Mesenchymal stem cell (in vitro differentiated cells and primary cell): ENCODE measurements around the gene TSEN54.

Experiments
- DNase-seq: peaks from one replicate; pipeline ENCODE4 v3.0.0-alpha.2; 2013
- H2AFZ ChIP-seq: one replicate; pipeline ENCODE4 v1.6.1; 2013; ENCODE audit warnings: low read depth, mild to moderate bottlenecking, control low read depth, inconsistent platforms, low read length, moderate library complexity
- H2AK5ac ChIP-seq: 2 replicates; pipeline ENCODE4 v1.6.1; 2013; ENCODE audit warnings: low read length, moderate library complexity, mild to moderate bottlenecking, inconsistent platforms; ENCODE audit not compliant: severe bottlenecking
- H2BK120ac ChIP-seq: one replicate; pipeline ENCODE4 v1.6.1; 2013; ENCODE audit warnings: low read depth, mild to moderate bottlenecking, inconsistent platforms, low read length, moderate library complexity
- H2BK12ac ChIP-seq, 2 experiments: one replicate each; pipeline ENCODE4 v1.6.1; 2013; ENCODE audit warnings: inconsistent platforms in 2 of 2, low read length in 2 of 2, mild to moderate bottlenecking in 2 of 2, moderate library complexity in 2 of 2, control low read depth in 1 of 2
- H2BK15ac ChIP-seq: one replicate; pipeline ENCODE4 v1.6.1; 2013; ENCODE audit warnings: mild to moderate bottlenecking, low read depth, inconsistent platforms; ENCODE audit not compliant: poor library complexity, severe bottlenecking
- H2BK5ac ChIP-seq: 2 replicates; pipeline ENCODE4 v1.6.1; 2013; ENCODE audit warnings: low read depth, mild to moderate bottlenecking, low read length, control low read depth, inconsistent platforms; ENCODE audit not compliant: poor library complexity, severe bottlenecking
- H3K14ac ChIP-seq, 2 experiments: one replicate each; pipeline ENCODE4 v1.6.1; 2013; ENCODE audit warnings: inconsistent platforms in 2 of 2, low read length in 2 of 2, control low read depth in 1 of 2, mild to moderate bottlenecking in 1 of 2, moderate library complexity in 1 of 2
- H3K18ac ChIP-seq, 2 experiments: one replicate each; pipeline ENCODE4 v1.6.1; 2013; ENCODE audit warnings: inconsistent platforms in 2 of 2, low read length in 2 of 2, control low read depth in 1 of 2, low read depth in 1 of 2, mild to moderate bottlenecking in 1 of 2
- H3K23ac ChIP-seq, 2 experiments: one replicate each; pipeline ENCODE4 v1.6.1; 2013; ENCODE audit warnings: inconsistent platforms in 2 of 2, low read length in 2 of 2, mild to moderate bottlenecking in 2 of 2, moderate library complexity in 2 of 2, control low read depth in 1 of 2
- H3K27ac ChIP-seq: 2 replicates; pipeline ENCODE4 v1.5.1; 2013; ENCODE audit warnings: mild to moderate bottlenecking, moderate library complexity, low read length, control low read depth, inconsistent platforms; ENCODE audit not compliant: poor library complexity, severe bottlenecking
- H3K27me3 ChIP-seq, 2 experiments: 2 replicates each; pipeline versions ENCODE4 v1.6.1 to v1.7.0; 2013; ENCODE audit warnings: low read length in 2 of 2, mild to moderate bottlenecking in 2 of 2, moderate library complexity in 2 of 2, control low read depth in 1 of 2, inconsistent platforms in 1 of 2; ENCODE audit not compliant: control insufficient read depth in 1 of 2, insufficient read depth in 1 of 2
- H3K36me3 ChIP-seq, 2 experiments: 2 replicates each; pipeline versions ENCODE4 v1.6.1 to v1.7.0; 2013; ENCODE audit warnings: low read length in 2 of 2, control low read depth in 1 of 2, inconsistent platforms in 1 of 2, low read depth in 1 of 2, mild to moderate bottlenecking in 1 of 2; ENCODE audit not compliant: insufficient read depth in 2 of 2, control insufficient read depth in 1 of 2
- H3K4ac ChIP-seq, 2 experiments: one replicate each; pipeline ENCODE4 v1.6.1; 2013; ENCODE audit warnings: inconsistent platforms in 2 of 2, low read length in 2 of 2, mild to moderate bottlenecking in 2 of 2, moderate library complexity in 2 of 2, control low read depth in 1 of 2, low read depth in 1 of 2
- H3K4me1 ChIP-seq: 2 replicates; pipeline ENCODE4 v1.6.1; 2013; ENCODE audit warnings: low read depth, low read length, control low read depth; ENCODE audit not compliant: control insufficient read depth, insufficient read depth
- H3K4me2 ChIP-seq: 2 replicates; pipeline ENCODE4 v1.6.1; 2013; ENCODE audit warnings: low read length, mild to moderate bottlenecking, inconsistent platforms; ENCODE audit not compliant: poor library complexity, severe bottlenecking
- H3K4me3 ChIP-seq, 2 experiments: 2 replicates each; pipeline versions ENCODE4 v1.5.1 to v1.7.0; 2013; ENCODE audit warnings: low read length in 2 of 2, mild to moderate bottlenecking in 2 of 2, control low read depth in 1 of 2, low read depth in 1 of 2; ENCODE audit not compliant: insufficient read depth in 1 of 2
- H3K79me1 ChIP-seq: replicated peaks from 2 replicates; pipeline ENCODE4 v1.6.1; 2013; ENCODE audit warnings: mild to moderate bottlenecking, control low read depth, low read length, inconsistent platforms; ENCODE audit not compliant: poor library complexity, severe bottlenecking
- H3K9ac ChIP-seq: 2 replicates; pipeline ENCODE4 v1.7.0; 2013; ENCODE audit warnings: mild to moderate bottlenecking, low read length, moderate library complexity
- H3K9me3 ChIP-seq: 2 replicates; pipeline ENCODE4 v1.7.0; 2013; ENCODE audit warnings: mild to moderate bottlenecking, low read length; ENCODE audit not compliant: control insufficient read depth
- H4K8ac ChIP-seq: one replicate; pipeline ENCODE4 v1.6.1; 2013; ENCODE audit warnings: inconsistent platforms, mild to moderate bottlenecking, low read length, moderate library complexity
- H4K91ac ChIP-seq: one replicate; pipeline ENCODE4 v1.6.1; 2013; ENCODE audit warnings: mild to moderate bottlenecking, low read length, inconsistent platforms
- WGBS: methylation state at CpG from one replicate; pipeline ENCODE4 v1.1.7; 2013; ENCODE audit warnings: mixed read lengths; 5-methylcytosine and 5-hydroxymethylcytosine counted together

TSEN54 gene

GRCh38 chr17:75515496-75516254 lies 653 bp upstream of the TSEN54 start, which contains the start of gene CASKIN2:
TSS of gene CASKIN2 (minus strand) at chr17:75515537. CDS start at chr17:75513804, 1,733 bp downstream.
- Histone ChIP-seq H2BK5ac (peak within 1 kb of the TSS; percentile 59), H3K18ac (peak within 1 kb of the TSS; percentile 80 to 82), H2BK120ac (peak within 1 kb of the TSS; percentile 84), H4K91ac (peak within 1 kb of the TSS; percentile 66), H3K9me3 (no peaks in the 10 kb centered on the region), H4K8ac (peak within 1 kb of the TSS; percentile 56), H2BK12ac (no peak within 1 kb of the TSS), H2AK5ac (no peak within 1 kb of the TSS), H3K27me3 (no peaks in the 10 kb centered on the region), H3K14ac (peak within 1 kb of the TSS in 1 of 2 experiments; percentile 36), H2BK15ac (peak within 1 kb of the TSS; percentile 71), H3K4me3 (peak within 1 kb of the TSS; percentile 83 to 93), H3K79me1 (peaks cover 33% of the 10 kb centered on the region), H2AFZ (peak within 1 kb of the TSS; percentile 78), H3K4me2 (peak within 1 kb of the TSS; percentile 98), H3K4me1 (peaks cover 37% of the 10 kb centered on the region), H3K9ac (peak within 1 kb of the TSS; percentile 84), H3K4ac (peak within 1 kb of the TSS; percentile 68 to 91), H3K23ac (peak within 1 kb of the TSS in 1 of 2 experiments; percentile 60), H3K36me3 (peaks cover 13 to 14% of the 10 kb centered on the region in 2 experiments), H3K27ac (peak within 1 kb of the TSS; percentile 14)
- WGBS: under 1% methylated on average over 54 of the region's 78 CpGs
- peak; percentile 89 for DNase-seq

GRCh38 chr17:75516619-75517296 lies 430 bp downstream of the TSEN54 start:
- Histone ChIP-seq H3K36me3 (peaks cover 13 to 22% of the 10 kb centered on the region in 2 experiments), H3K23ac (peak overlapping the region in 1 of 2 experiments; percentile 38), H3K27ac (no peak overlapping the region), H3K4me1 (peaks cover 33% of the 10 kb centered on the region), H3K27me3 (no peaks in the 10 kb centered on the region), H3K14ac (peak overlapping the region in 1 of 2 experiments; percentile 29), H2BK15ac (peak overlapping the region; percentile 88), H2BK120ac (no peak overlapping the region), H3K79me1 (peaks cover 30% of the 10 kb centered on the region), H3K9me3 (no peaks in the 10 kb centered on the region), H2AFZ (peak overlapping the region; percentile 67), H3K4ac (peak overlapping the region; percentile 53 to 79), H3K4me2 (peak overlapping the region; percentile 87), H3K9ac (peak overlapping the region; percentile 77), H4K8ac (no peak overlapping the region), H4K91ac (no peak overlapping the region), H3K4me3 (peak overlapping the region; percentile 79 to 83), H3K18ac (peak overlapping the region in 1 of 2 experiments; percentile 83), H2AK5ac (no peak overlapping the region), H2BK5ac (no peak overlapping the region), H2BK12ac (no peak overlapping the region)
- peak; percentile 41 for DNase-seq
- WGBS: 2% methylated on average over 24 of the region's 65 CpGs

- Histone ChIP-seq H2BK5ac (no peak overlapping the region), H3K14ac (peak overlapping the region in 1 of 2 experiments; percentile 35), H2BK15ac (no peak overlapping the region), H3K9me3 (no peaks in the 10 kb centered on the region), H3K9ac (peak overlapping the region; percentile 77), H3K4me2 (peak overlapping the region; percentile 87), H3K4ac (peak overlapping the region in 1 of 2 experiments; percentile 42), H2BK12ac (peak overlapping the region; percentile 0 to 29), H3K18ac (peak overlapping the region in 1 of 2 experiments; percentile 73), H4K91ac (no peak overlapping the region), H2AK5ac (no peak overlapping the region), H3K4me1 (peaks cover 27% of the 10 kb centered on the region), H3K27ac (no peak overlapping the region), H3K4me3 (peak overlapping the region; percentile 79 to 83), H3K79me1 (peaks cover 26% of the 10 kb centered on the region), H3K36me3 (peaks cover 13 to 28% of the 10 kb centered on the region in 2 experiments), H3K23ac (peak overlapping the region in 1 of 2 experiments; percentile 16), H4K8ac (no peak overlapping the region), H3K27me3 (no peaks in the 10 kb centered on the region), H2AFZ (no peak overlapping the region), H2BK120ac (no peak overlapping the region)
- 46% methylated on average over 9 of the region's 10 CpGs for WGBS
- peak; percentile 9 for DNase-seq
Measured at GRCh38 chr17:75517297-75517865, 1.1 kb downstream of the TSEN54 start.
